ENCODE data around the gene IMPA2.
"Not testable (repeated sequence)": the region's sequence is repeated elsewhere in the genome, so short reads cannot be mapped to it uniquely, and the experiment has no call there.

IMPA2 gene

GRCh38 chr18:12053289-12053688 lies 72.0 kb downstream of the IMPA2 start:
- DNase-seq: no peak

- no peak for DNase-seq
Measured at GRCh38 chr18:12056034-12056883, 75.0 kb downstream of the IMPA2 start.

GRCh38 chr18:12056884-12057402 lies 75.6 kb downstream of the IMPA2 start:
- DNase-seq: no peak

GRCh38 chr18:12057419-12058039 lies 76.2 kb downstream of the IMPA2 start:
- no peak for DNase-seq

- no peak for DNase-seq
Measured at GRCh38 chr18:12059334-12060181, 78.3 kb downstream of the IMPA2 start.

- peak; percentile 7 for DNase-seq
Measured at GRCh38 chr18:12060182-12060870, 79.0 kb downstream of the IMPA2 start.

GRCh38 chr18:12061685-12062084 lies 80.4 kb downstream of the IMPA2 start:
- DNase-seq: no peak

GRCh38 chr18:12062974-12063373 lies 81.7 kb downstream of the IMPA2 start:
- no peak for DNase-seq

- DNase-seq: no peak
Measured at GRCh38 chr18:12064086-12064763, 82.9 kb downstream of the IMPA2 start.

GRCh38 chr18:12065397-12065796 lies 84.1 kb downstream of the IMPA2 start:
- DNase-seq: no peak

- no peak for DNase-seq
Measured at GRCh38 chr18:12066910-12067511, 85.7 kb downstream of the IMPA2 start.

- DNase-seq: no peak
Measured at GRCh38 chr18:12067671-12068070, 86.4 kb downstream of the IMPA2 start.

- DNase-seq: not testable (repeated sequence)
Measured at GRCh38 chr18:12068316-12068949, 87.1 kb downstream of the IMPA2 start.

- no peak for DNase-seq
Measured at GRCh38 chr18:12068950-12069320, 87.6 kb downstream of the IMPA2 start.

GRCh38 chr18:12071066-12071465 lies 89.8 kb downstream of the IMPA2 start:
- not testable (repeated sequence) for DNase-seq

- no peak for DNase-seq
Measured at GRCh38 chr18:12072996-12073395, 91.7 kb downstream of the IMPA2 start.

- no peak for DNase-seq
Measured at GRCh38 chr18:12074736-12075135, 93.4 kb downstream of the IMPA2 start.

GRCh38 chr18:12076424-12077140 lies 95.3 kb downstream of the IMPA2 start:
- DNase-seq: no peak

GRCh38 chr18:12077994-12078393 lies 96.7 kb downstream of the IMPA2 start:
- not testable (repeated sequence) for DNase-seq

- no peak for DNase-seq
Measured at GRCh38 chr18:12079491-12080237, 98.4 kb downstream of the IMPA2 start.
